Adipocyte (in vitro differentiated cells): ENCODE results near the gene DLGAP1.
"Not testable (repeated sequence)": the region's sequence is repeated elsewhere in the genome, so short reads cannot be mapped to it uniquely, and the experiment has no call there.

Experiments
- DNase-seq: peaks from one replicate; pipeline ENCODE4 v3.0.0-alpha.2; 2015; ENCODE audit warnings: low read depth
- H3K27me3 ChIP-seq: replicated peaks from 2 replicates; pipeline ENCODE4 v1.7.0; 2013; ENCODE audit warnings: mild to moderate bottlenecking, low read length, moderate library complexity; ENCODE audit not compliant: control insufficient read depth, insufficient read depth
- H3K36me3 ChIP-seq: 2 replicates; pipeline ENCODE4 v1.7.0; 2013; ENCODE audit warnings: low read length, mild to moderate bottlenecking, moderate library complexity; ENCODE audit not compliant: control insufficient read depth, insufficient read depth, severe bottlenecking
- H3K4me1 ChIP-seq: 2 replicates; pipeline ENCODE4 v1.7.0; 2013; ENCODE audit warnings: mild to moderate bottlenecking, low read length, moderate library complexity; ENCODE audit not compliant: control insufficient read depth, insufficient read depth
- H3K4me3 ChIP-seq: 2 replicates; pipeline ENCODE4 v1.7.0; 2013; ENCODE audit warnings: mild to moderate bottlenecking, low read length, moderate library complexity
- H3K9ac ChIP-seq: 2 replicates; pipeline ENCODE4 v1.7.0; 2013; ENCODE audit warnings: mild to moderate bottlenecking, low read length, moderate library complexity
- H3K9me3 ChIP-seq: 2 replicates; pipeline ENCODE4 v1.7.0; 2013; ENCODE audit warnings: mild to moderate bottlenecking, low read length, moderate library complexity; ENCODE audit not compliant: control insufficient read depth

DLGAP1 gene

GRCh38 chr18:3655254-3656050, 799.7 kb downstream of the DLGAP1 start:
- Histone ChIP-seq H3K4me1 (peaks cover 16% of the 10 kb centered on the region), H3K36me3 (no peaks in the 10 kb centered on the region), H3K27me3 (no peaks in the 10 kb centered on the region), H3K9me3 (no peaks in the 10 kb centered on the region), H3K9ac (no peak overlapping the region), H3K4me3 (no peak overlapping the region)
- DNase-seq, result no peak

- no peaks in the 10 kb centered on the region for H3K36me3 ChIP-seq
- H3K27me3 ChIP-seq, result no peaks in the 10 kb centered on the region
- peaks cover 23% of the 10 kb centered on the region for H3K4me1 ChIP-seq
- H3K9me3 ChIP-seq, result no peaks in the 10 kb centered on the region
- no peak overlapping the region for H3K4me3 ChIP-seq
- H3K9ac ChIP-seq, result no peak overlapping the region
- DNase-seq, result no peak
Observed at GRCh38 chr18:3654442-3655253, 800.5 kb downstream of the DLGAP1 start.

GRCh38 chr18:3653851-3654441, 801.2 kb downstream of the DLGAP1 start:
- no peaks in the 10 kb centered on the region for H3K9me3 ChIP-seq
- H3K4me3 ChIP-seq, result no peak overlapping the region
- no peak for DNase-seq
- no peaks in the 10 kb centered on the region for H3K36me3 ChIP-seq
- H3K4me1 ChIP-seq, result peaks cover 30% of the 10 kb centered on the region
- peak overlapping the region; percentile 59 for H3K9ac ChIP-seq
- H3K27me3 ChIP-seq, result no peaks in the 10 kb centered on the region

GRCh38 chr18:3653263-3653850, 801.8 kb downstream of the DLGAP1 start:
- Histone ChIP-seq H3K27me3 (no peaks in the 10 kb centered on the region), H3K9ac (peak overlapping the region; percentile 59), H3K4me3 (peak overlapping the region; percentile 18), H3K36me3 (no peaks in the 10 kb centered on the region), H3K9me3 (no peaks in the 10 kb centered on the region), H3K4me1 (peaks cover 30% of the 10 kb centered on the region)
- no peak for DNase-seq

- peak; percentile 93 for DNase-seq
- Histone ChIP-seq H3K4me3 (peak overlapping the region; percentile 18), H3K36me3 (no peaks in the 10 kb centered on the region)
Observed at GRCh38 chr18:3652380-3653262, 802.5 kb downstream of the DLGAP1 start.

GRCh38 chr18:3651266-3651665, 803.8 kb downstream of the DLGAP1 start:
- no peak overlapping the region for H3K4me3 ChIP-seq
- no peaks in the 10 kb centered on the region for H3K36me3 ChIP-seq
- no peak overlapping the region for H3K9ac ChIP-seq
- H3K27me3 ChIP-seq, result no peaks in the 10 kb centered on the region
- peaks cover 30% of the 10 kb centered on the region for H3K4me1 ChIP-seq
- no peaks in the 10 kb centered on the region for H3K9me3 ChIP-seq
- DNase-seq, result no peak

More at GRCh38 chr18:3652380-3653262, 802.5 kb downstream of the DLGAP1 start:
- Histone ChIP-seq H3K9me3 (no peaks in the 10 kb centered on the region), H3K27me3 (no peaks in the 10 kb centered on the region), H3K4me1 (peaks cover 30% of the 10 kb centered on the region), H3K9ac (peak overlapping the region; percentile 59)

- H3K27me3 ChIP-seq, H3K4me3 ChIP-seq, H3K36me3 ChIP-seq, H3K9me3 ChIP-seq, DNase-seq: not testable (repeated sequence)
- Histone ChIP-seq H3K9ac (peak overlapping the region; percentile 51), H3K4me1 (peaks cover 30% of the 10 kb centered on the region)
Observed at GRCh38 chr18:3650521-3651042, 804.5 kb downstream of the DLGAP1 start.

- H3K4me1 ChIP-seq, result peaks cover 30% of the 10 kb centered on the region
- no peaks in the 10 kb centered on the region for H3K36me3 ChIP-seq
- H3K4me3 ChIP-seq, result no peak overlapping the region
- H3K9ac ChIP-seq, result peak overlapping the region; percentile 51
- H3K9me3 ChIP-seq, result no peaks in the 10 kb centered on the region
- DNase-seq, result peak; percentile 76
- no peaks in the 10 kb centered on the region for H3K27me3 ChIP-seq
Observed at GRCh38 chr18:3649633-3650426, 805.3 kb downstream of the DLGAP1 start.

- no peaks in the 10 kb centered on the region for H3K9me3 ChIP-seq
- no peaks in the 10 kb centered on the region for H3K27me3 ChIP-seq
- no peaks in the 10 kb centered on the region for H3K36me3 ChIP-seq
- no peak for DNase-seq
- no peak overlapping the region for H3K4me3 ChIP-seq
- peaks cover 30% of the 10 kb centered on the region for H3K4me1 ChIP-seq
- H3K9ac ChIP-seq, result no peak overlapping the region
Observed at GRCh38 chr18:3649135-3649632, 805.9 kb downstream of the DLGAP1 start.
